ENCODE measurements around the gene ZNF627.
A peak's percentile ranks its signal among the peaks of the same experiment; 100 is the strongest.
"Not testable (repeated sequence)": the region's sequence is repeated elsewhere in the genome, so short reads cannot be mapped to it uniquely, and the experiment has no call there.

Gene ZNF627

GRCh38 chr19:11574689-11575088, 22.6 kb upstream of the ZNF627 start:
- DNase-seq (ENCODE audit: low read depth), result no peak

GRCh38 chr19:11576227-11576626, 21.1 kb upstream of the ZNF627 start:
- no peak for DNase-seq (ENCODE audit: low read depth)

DNA sequence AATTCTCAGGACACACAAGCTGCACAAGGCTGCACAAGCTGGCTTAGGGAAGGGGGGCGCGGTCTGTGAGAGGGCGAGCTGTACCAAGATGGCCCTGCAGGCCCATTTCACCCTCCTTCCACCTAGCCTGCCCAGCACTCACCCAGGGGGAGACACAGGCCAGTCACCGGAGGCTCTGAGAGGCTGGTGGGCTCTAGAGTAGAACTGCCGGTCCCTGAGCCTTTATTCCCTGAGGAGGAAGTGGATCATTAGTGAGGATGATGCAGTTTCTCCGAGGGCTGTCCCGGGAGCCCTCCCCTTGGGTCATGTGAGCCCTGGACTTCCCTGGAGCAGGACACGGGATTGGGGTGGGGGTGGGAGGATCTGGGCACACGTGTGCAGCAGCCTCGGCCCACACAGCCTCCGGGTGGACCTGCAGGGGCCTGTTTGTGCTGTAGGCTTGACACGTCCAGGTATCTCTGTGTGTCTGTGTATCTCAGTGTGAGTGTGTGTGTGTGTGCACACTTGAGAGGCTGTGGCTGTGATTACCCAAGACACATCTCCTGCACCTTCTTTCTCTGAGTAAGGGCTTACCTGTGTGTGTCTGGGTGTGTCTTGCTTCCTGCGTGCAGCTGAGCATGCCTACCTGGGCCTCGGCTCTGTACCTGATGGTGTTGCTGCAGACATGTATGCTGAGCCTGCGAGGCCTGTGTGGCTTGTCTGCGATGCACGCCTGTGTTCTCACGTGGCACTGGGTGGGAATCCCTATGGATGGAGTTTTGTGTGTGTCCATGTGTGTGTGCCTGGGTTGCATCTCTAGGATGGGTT, 19.6 kb upstream of the ZNF627 start, which contains the start of gene ACP5:
Gene ACP5, minus strand, starts transcription at position 195 of the 807 bp plus-strand sequence. CDS start 328 bp downstream, outside the sequence.
- no peak for DNase-seq (ENCODE audit: low read depth)

DNA sequence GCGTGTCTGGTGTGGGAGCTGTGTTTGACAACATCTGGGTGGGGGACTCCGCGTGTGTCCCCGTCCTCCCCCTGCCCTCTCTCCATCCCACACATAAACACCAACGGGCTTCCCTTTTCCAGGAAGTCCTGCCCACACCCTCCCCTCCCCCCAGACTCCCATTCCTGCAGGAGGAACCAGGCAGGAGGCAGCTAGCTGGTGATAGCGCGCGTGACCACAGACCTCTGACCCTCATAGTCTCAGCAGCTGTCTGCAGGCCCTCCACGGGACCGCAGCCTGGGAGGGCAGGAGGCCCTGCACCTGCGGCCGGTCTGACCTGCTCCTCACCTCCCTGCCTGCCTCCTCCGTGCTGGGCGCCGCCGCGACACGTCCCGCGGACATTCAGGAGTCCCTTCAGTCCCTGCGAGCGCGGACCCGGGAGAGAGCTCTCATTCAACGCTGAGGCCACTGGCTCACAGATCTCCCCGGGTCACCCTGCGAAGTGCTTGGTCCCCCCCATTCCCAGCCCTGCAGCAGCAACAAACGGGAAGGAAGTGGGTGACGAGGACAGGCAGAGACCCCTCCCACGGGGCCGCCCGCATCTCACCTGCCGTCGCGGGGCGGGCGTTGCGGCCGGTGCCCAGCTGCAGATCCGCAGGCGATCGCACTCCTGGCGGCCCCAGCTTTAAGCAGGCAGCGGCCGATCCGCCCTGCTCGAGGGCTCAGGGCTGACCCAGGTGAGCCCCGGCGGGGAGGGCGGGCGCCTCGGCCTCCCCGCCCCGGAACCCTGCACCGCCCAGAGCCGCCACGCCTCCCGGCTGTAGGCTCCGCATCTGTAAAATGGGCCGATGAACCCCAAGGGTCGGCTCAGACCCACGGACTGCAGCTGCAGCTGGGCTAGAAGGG, 18.8 kb upstream of the ZNF627 start:
- DNase-seq (ENCODE audit: low read depth), result no peak

DNA sequence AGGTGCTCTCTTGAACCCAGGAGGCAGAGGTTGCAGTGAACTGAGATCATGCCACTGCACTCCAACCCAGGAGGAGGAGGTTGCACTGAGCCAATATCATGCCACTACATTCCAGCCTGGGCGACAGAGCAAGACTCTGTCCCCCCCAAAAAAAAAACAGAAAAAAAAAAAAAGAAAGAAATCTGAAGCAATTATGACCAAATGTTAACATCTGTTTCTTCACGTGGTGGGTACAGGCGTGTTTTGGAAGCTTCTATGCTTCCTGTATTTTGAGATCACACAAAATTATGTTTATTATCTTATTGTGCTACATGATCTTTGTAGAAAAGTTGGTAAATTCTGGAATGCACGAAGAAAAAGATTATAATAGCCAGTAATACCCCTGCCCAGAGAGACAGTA, 17.2 kb upstream of the ZNF627 start:
- no peak for DNase-seq (ENCODE audit: low read depth)

DNA sequence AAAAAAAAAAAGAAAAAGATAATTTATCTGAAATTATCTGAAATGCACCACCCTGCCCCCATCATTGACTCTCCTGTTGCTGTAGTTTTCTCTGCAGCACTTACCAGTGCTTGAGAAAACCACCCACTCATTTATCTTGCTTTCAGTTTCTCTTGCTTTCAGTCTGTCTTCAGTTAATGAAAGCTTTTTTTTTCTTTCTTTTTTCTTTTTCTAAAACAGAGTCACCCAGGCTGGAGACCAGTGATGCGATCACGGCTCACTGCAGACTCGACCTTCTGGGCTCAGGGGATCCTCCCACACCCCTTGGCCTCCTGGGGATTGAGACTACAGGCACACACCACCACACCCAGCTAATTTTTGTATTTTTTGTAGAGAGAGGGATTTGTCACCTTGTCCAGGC, 15.5 kb upstream of the ZNF627 start:
- no peak for DNase-seq (ENCODE audit: low read depth)

DNA sequence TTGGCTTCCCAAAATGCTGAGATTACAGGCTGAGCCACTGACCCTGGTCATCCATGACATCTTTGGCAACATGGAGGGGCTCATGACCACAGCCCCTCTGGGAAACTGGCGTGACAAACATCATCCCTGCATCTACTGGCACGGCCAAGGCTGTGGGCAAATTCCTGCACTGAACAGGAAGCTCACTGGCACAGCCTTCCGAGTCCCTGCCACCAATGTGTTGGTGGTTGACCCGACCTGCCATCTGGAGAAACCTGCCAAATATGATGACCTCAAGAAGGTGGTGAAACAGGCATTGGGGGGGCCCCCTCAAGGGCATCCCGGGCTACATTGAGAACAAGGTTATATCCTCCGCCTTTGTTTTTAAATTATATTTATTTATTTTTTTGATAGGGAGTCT, 11.0 kb upstream of the ZNF627 start:
- no peak for DNase-seq (ENCODE audit: low read depth)

- peak; percentile 80 for DNase-seq (ENCODE audit: low read depth)
Measured at GRCh38 chr19:11587302-11587974, 9.8 kb upstream of the ZNF627 start.

- DNase-seq (ENCODE audit: low read depth), result no peak
Measured at GRCh38 chr19:11587975-11588631, 9.2 kb upstream of the ZNF627 start.

GRCh38 chr19:11594084-11594483, 3.2 kb upstream of the ZNF627 start:
- no peak for DNase-seq (ENCODE audit: low read depth)

DNA sequence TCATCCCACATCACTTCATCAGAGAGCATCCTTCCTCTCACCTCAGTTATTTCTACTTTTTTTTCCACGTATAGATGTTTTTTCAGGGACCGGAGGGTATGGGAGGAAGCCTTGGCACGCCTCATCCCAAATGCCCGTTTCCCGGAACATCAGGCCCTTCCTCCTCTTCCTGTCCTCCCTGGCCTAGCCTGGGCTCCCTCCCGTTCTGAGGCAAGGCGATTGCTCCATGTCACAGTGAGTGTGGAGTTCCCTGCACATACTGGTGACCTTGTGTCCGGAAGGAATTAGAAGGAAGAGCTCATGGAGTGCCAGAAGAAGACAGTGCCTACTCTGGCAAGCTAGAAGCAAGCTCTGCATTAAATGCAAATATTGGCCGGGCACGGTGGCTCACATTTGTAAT, 1.1 kb upstream of the ZNF627 start:
- DNase-seq (ENCODE audit: low read depth), result no peak

- DNase-seq (ENCODE audit: low read depth), result no peak
Measured at GRCh38 chr19:11598103-11598483, 810 bp downstream of the ZNF627 start.

DNA sequence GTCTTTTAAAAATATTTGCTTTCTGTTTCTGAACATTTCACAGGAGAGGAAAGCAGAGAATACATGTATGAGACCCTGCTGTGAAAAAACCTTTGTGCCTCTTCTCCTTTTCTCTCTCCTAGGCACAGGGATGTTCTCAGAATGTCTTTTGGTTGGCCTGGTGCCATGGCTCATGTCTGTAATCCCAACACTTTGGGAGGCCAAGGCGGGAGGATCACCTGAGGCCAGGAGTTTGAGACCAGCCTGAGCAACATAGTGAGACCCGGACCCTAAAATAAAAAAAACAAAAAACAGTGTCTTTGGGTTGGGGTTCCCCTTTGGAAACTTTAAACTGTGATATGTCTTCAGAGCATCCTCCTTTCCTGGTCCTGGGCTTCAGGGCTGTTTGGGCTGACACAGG, 1.5 kb downstream of the ZNF627 start:
- no peak for DNase-seq (ENCODE audit: low read depth)

DNA sequence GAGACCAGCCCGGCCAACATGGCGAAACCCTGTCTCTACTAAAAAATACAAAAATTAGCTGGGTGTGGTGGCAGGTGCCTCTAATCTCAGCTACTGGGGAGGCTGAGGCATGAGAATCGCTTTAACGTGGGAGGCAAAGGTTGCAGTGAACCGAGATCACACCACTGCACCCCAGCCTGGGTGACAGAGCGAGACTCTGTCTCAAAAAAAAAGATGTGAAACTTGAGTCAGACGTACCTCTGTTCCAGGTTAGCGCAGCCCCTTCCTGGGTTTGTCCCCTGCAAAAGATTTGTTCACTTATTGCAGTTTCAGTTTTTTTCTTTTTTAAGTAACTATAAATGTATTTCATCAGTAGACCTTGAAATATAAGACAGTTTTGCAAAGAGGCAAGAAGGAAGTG, 2.4 kb downstream of the ZNF627 start:
- DNase-seq (ENCODE audit: low read depth), result not testable (repeated sequence)

DNA sequence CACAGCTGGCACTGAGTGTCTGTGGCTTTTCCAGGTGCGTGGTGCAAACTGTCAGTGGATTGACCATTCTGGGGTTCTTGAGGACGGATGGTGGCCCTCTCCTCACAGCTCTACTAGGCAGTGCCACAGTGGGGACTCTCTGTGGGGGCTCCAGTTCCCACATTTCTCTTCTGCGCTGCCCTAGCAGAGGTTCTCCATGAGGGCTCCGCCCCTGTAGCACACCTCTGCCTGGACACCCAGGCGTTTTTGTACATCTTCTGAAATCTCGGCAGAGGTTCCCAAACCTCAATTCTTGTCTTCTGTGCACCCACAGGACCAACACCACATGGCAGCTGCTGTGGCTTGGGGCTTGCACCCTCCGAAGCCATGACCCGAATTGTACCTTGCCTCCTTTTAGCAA, 9.2 kb downstream of the ZNF627 start:
- no peak for DNase-seq (ENCODE audit: low read depth)

DNA sequence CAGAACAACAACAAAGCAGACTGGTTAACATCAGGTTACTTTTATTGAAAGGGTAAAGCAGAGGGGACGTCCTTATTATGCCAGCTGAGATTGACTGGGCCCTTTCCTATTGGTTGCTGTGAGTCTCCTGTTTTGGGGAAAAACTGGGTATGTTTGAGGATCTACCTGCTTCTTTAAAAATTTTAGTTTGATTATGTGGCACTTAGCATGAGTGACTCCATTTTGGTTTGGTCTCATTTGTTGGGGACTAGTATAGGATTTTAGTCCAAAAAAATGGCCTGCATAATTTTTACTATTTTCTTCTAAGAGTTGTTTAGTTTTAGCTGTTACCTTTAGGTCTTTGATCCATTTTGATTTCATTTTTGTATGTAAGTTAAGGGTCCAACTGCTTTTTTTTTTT, 14.4 kb downstream of the ZNF627 start:
- DNase-seq (ENCODE audit: low read depth), result no peak

GRCh38 chr19:11612816-11613511, 15.7 kb downstream of the ZNF627 start:
- peak; percentile 31 for DNase-seq (ENCODE audit: low read depth)

DNA sequence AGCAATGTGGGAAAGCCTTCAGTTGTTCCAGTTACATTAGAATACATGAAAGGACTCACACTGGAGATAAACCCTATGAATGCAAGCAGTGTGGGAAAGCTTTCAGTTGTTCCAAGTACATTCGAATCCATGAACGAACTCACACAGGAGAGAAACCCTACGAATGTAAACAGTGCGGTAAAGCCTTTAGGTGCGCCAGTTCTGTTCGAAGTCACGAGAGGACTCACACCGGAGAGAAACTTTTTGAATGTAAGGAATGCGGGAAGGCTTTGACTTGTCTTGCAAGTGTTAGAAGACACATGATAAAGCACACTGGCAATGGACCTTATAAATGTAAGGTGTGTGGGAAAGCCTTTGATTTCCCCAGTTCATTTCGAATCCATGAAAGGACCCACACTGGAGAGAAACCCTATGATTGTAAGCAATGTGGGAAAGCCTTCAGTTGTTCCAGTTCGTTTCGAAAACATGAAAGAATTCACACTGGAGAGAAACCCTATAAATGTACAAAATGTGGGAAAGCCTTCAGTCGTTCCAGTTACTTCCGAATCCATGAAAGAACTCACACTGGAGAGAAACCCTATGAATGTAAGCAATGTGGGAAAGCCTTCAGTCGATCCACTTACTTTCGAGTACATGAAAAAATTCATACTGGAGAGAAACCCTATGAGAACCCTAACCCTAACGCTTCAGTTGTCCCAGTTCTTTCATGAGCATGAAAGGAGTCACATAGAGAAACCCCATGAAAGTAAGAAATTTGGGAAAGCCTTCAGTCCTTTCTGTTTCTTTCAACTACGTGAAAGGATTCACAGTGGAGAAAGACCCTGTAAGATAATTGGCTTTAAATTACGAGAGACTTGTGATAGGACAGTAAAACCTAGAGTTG, 20.1 kb downstream of the ZNF627 start:
- DNase-seq (ENCODE audit: low read depth), result no peak

DNA sequence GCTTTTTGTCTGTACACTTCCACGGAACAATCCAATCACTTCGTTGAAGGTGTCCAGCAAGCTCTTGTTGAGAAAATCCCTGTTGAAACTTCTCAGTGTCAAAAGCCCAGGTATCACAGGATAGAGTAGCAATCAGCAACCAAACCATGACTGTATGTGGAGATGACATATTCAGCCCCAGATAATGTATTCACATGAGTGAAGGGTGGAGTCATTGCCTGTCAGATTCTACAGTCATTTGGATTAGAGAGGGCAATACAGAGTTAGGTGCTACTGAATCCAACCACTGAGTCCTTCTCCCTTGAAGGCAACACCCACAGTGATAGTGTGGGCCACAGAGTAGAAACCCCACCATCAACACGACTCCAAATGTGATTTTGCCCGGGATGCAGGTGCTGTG, 23.3 kb downstream of the ZNF627 start:
- DNase-seq (ENCODE audit: low read depth), result no peak

DNA sequence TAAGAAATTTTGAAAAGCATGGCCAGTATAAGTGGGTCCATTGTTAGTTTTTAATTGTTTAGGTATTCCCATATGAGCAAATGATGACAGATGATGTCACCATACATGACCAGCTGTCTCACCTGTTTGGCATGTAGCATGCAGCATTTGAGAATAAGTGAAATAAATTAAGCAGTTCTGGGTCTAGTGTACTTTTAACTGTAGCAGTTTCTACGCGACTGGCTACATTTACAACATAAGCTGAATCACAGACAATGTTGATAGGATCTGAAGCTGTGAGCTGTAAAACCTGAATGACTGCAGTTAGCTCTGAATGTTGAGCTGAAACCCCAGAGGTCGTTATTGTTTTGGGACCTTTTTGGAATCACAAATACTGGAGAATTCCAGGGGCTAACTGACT, 25.1 kb downstream of the ZNF627 start:
- DNase-seq (ENCODE audit: low read depth), result peak; percentile 58
